ENCODE measurements around the gene ADCK1.
"Not testable (repeated sequence)": the region's sequence is repeated elsewhere in the genome, so short reads cannot be mapped to it uniquely, and the experiment has no call there.

Gene ADCK1

GRCh38 chr14:77808250-77808649 is 8.3 kb downstream of the ADCK1 start:
- DNase-seq (ENCODE audit: low read depth in 3 of 3, low spot score in 1 of 3), result no peak

DNA sequence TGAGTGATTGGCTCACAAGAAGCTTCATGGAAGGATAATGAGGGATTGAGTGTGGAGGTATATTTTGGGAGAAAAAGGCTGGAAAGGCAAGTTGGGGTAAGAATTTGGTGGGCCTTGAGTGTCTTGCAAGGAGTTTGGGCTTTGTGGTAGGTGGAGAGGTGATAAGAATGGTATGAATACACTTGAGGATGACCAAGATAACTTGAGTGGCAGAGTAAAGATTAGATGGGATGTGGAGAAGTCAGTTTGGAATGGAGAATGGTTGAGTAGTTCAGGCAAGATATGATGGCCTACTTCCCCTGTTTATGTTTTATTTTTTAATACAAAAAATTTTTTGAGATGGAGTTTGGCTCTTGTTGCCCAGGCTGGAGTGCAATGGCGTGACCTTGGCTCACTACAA is 9.1 kb downstream of the ADCK1 start:
- DNase-seq (ENCODE audit: low read depth in 3 of 3, low spot score in 1 of 3), result no peak

DNA sequence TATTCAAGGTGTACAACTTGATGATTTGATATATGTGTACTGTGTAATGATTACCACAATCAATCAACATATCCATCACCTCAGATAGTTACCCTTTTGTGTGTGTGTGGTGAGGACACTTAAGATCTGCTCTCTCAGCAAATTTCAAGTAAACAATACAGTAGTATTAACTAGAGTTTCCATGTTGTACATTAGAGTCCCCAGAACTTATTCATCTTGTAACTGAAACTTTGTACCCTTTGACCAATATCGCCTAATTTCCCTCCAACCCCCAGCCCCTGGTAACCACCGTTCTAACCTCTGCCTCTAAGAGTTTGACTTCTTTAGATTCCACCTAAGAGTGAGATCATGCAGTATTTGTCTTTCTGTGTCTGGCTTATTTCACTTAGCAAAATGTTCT is 12.1 kb downstream of the ADCK1 start:
- DNase-seq (ENCODE audit: low read depth in 3 of 3, low spot score in 1 of 3), result no peak

- not testable (repeated sequence) for DNase-seq (ENCODE audit: low read depth in 3 of 3, low spot score in 1 of 3)
Observed at GRCh38 chr14:77812682-77813081, 12.8 kb downstream of the ADCK1 start.

GRCh38 chr14:77822307-77822706 is 22.4 kb downstream of the ADCK1 start:
- no peak for DNase-seq (ENCODE audit: low read depth in 3 of 3, low spot score in 1 of 3)

DNA sequence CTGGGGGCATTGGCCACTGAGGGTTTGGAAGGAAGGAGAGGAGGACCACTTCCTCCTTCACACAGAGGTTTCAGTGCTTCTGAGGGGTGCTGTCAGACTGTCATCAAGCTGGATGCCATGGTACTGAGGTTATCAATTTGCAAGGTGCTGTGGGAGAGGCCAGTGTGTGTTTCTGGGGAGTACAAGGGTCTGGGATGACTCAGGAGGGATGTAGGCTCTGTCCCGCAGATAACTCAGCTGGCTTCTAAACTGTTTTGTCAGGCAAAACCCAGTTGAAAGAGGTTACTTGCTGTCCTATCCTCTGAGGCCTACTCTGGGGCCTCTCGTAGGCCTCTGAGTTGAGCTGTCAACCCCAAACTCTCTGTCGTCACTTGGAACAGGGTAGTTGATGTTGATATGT is 22.8 kb downstream of the ADCK1 start:
- no peak for DNase-seq (ENCODE audit: low read depth in 3 of 3, low spot score in 1 of 3)

- DNase-seq (ENCODE audit: low read depth in 3 of 3, low spot score in 1 of 3), result no peak
Observed at GRCh38 chr14:77823378-77823777, 23.5 kb downstream of the ADCK1 start.

GRCh38 chr14:77825895-77826519 is 26.1 kb downstream of the ADCK1 start:
- no peak for DNase-seq (ENCODE audit: low read depth in 3 of 3, low spot score in 1 of 3)

GRCh38 chr14:77830692-77831091 is 30.8 kb downstream of the ADCK1 start:
- DNase-seq (ENCODE audit: low read depth in 3 of 3, low spot score in 1 of 3), result no peak

- no peak for DNase-seq (ENCODE audit: low read depth in 3 of 3, low spot score in 1 of 3)
Observed at GRCh38 chr14:77832297-77832696, 32.4 kb downstream of the ADCK1 start.

- DNase-seq (ENCODE audit: low read depth in 3 of 3, low spot score in 1 of 3), result no peak
Observed at GRCh38 chr14:77837926-77838325, 38.0 kb downstream of the ADCK1 start.

- DNase-seq (ENCODE audit: low read depth in 3 of 3, low spot score in 1 of 3), result no peak
Observed at GRCh38 chr14:77838831-77839511, 39.1 kb downstream of the ADCK1 start.

GRCh38 chr14:77843195-77843594 is 43.3 kb downstream of the ADCK1 start:
- no peak for DNase-seq (ENCODE audit: low read depth in 3 of 3, low spot score in 1 of 3)

- no peak for DNase-seq (ENCODE audit: low read depth in 3 of 3, low spot score in 1 of 3)
Observed at GRCh38 chr14:77843651-77844050, 43.7 kb downstream of the ADCK1 start.

- no peak for DNase-seq (ENCODE audit: low read depth in 3 of 3, low spot score in 1 of 3)
Observed at GRCh38 chr14:77844802-77845201, 44.9 kb downstream of the ADCK1 start.

GRCh38 chr14:77848031-77848430 is 48.1 kb downstream of the ADCK1 start:
- no peak for DNase-seq (ENCODE audit: low read depth in 3 of 3, low spot score in 1 of 3)

- no peak for DNase-seq (ENCODE audit: low read depth in 3 of 3, low spot score in 1 of 3)
Observed at GRCh38 chr14:77849711-77850110, 49.8 kb downstream of the ADCK1 start.

DNA sequence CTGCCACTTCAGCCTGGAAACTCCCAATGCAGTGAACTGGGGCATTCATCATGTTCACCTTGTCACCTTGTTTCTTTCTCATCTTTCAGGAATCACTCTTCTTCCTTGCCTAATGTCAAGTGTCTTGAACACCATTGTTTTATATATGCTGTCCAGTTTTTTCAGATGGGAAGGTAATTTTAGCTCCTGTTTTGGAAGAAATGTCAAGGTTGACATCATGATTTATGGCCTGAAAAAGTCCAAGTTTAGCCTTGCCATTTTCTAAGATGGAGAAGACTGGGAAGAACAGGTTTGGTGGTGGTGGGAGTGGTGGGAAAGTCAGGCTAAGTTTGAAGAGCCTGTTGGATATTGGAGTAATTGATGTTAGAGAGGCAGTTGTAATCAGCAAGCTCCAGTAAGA is 54.0 kb downstream of the ADCK1 start:
- DNase-seq (ENCODE audit: low read depth in 3 of 3, low spot score in 1 of 3), result no peak

- DNase-seq (ENCODE audit: low read depth in 3 of 3, low spot score in 1 of 3), result no peak
Observed at GRCh38 chr14:77856941-77857340, 57.0 kb downstream of the ADCK1 start.

- no peak for DNase-seq (ENCODE audit: low read depth in 3 of 3, low spot score in 1 of 3)
Observed at GRCh38 chr14:77859934-77860570, 60.1 kb downstream of the ADCK1 start.

DNA sequence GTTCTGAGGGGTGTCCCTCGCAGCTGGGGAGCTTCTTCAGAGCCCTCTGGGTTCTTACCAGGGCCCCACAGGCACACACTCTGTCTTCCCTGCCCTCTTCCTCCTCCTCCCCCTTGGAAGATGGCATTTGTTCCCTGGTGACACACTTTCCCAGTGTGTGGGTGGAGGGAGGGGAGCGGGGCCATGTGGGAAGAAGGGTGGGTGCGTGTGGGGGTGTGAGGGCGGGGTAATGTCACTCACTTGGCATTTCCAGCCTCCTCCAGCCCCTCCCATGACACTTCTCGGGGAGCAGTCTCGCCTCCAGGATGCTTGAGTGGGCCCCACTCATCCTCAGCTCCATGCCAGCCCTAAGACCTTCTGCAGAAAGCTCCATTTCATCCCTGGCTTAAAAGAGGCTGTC is 61.3 kb downstream of the ADCK1 start:
- DNase-seq (ENCODE audit: low read depth in 3 of 3, low spot score in 1 of 3), result no peak

DNA sequence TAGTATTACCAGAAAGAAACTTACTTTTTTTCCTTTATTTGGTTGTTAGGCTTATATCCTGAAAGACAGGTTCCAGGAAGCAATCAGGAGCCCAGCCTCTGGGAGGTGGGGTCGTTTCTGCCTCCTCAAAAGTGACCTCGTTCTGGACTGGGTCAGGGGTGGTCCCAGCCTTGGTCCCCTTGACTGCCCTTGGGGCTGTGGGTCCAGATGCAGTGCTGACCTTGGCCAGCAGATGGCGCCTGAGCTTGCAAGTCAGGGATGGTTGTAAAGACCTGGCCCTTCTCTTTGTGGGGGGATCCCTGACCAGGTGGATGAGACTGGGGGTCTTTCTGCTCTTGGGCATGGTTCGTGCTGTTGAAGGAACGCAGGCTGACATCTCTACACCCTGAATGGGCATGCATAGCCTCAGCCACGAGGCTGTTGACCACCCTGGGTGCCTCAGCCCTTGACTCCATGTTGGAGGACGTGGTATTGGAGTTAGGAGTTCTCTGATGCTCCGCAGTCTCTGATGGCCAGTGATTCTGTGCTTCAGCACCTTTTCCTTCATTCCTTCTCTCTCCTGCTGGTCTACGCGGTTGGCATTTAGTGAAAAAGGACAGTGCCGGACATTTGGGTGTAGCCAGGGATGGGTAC is 62.4 kb downstream of the ADCK1 start:
- peak; percentile 31 to 67 (median 38) for DNase-seq (ENCODE audit: low read depth in 3 of 3, low spot score in 1 of 3)

All from stimulated activated CD4-positive, alpha-beta T cell treated with anti-CD3 and anti-CD28 coated beads, TNF-alpha, amount 100 ng/mL, for 1 hour (primary cell).